Esophagus squamous epithelium (tissue), 4 donors: ENCODE results near the gene ABAT.

Experiments used
- CTCF ChIP-seq, 6 experiments: fragments of 450-650 bp in 4 of 6; fragments of 200-600 bp in 2 of 6; sonication (generic) in 2 of 6; IDR thresholded peaks; one replicate each; pipeline ENCODE4 v1.5.1; 2016 to 2019; ENCODE audit warnings: antibody characterized with exemption in 6 of 6, mild to moderate bottlenecking in 4 of 6, moderate library complexity in 4 of 6
- POLR2A ChIP-seq, 4 donors: fragments of 450-650 bp; IDR thresholded peaks; one replicate each; pipeline ENCODE4 v1.6.1; 2017; ENCODE audit warnings: antibody characterized with exemption in 4 of 4, mild to moderate bottlenecking in 4 of 4, moderate library complexity in 3 of 4

GRCh38 chr16:8668113-8668512 lies 6.3 kb upstream of the ABAT start:
- TF ChIP-seq POLR2A (IDR thresholded peaks at IDR 0.05) = no peak
- no peak for TF ChIP-seq CTCF (IDR thresholded peaks at IDR 0.05)
